SK-N-SH treated with all-trans-retinoic acid at 6 μM for 48 hours (cell line): ENCODE data around the gene AKAP9.

Experiments
- ARNTL ChIP-seq: fragments of 450-650 bp; formaldehyde crosslinking; IDR thresholded peaks from 2 replicates; pipeline ENCODE4 v1.5.0; 2020; ENCODE audit warnings: low read depth, mild to moderate bottlenecking, moderate library complexity, borderline replicate concordance
- ESRRG ChIP-seq: fragments of 250-450 bp; sonication (Bioruptor Pico); IDR thresholded peaks from 2 replicates; pipeline ENCODE4 v1.6.1; 2021; ENCODE audit warnings: mild to moderate bottlenecking
- ISL1 ChIP-seq: fragments of 250-450 bp; sonication (Bioruptor Pico); IDR thresholded peaks from 2 replicates; pipeline ENCODE4 v2.1.2; 2022; ENCODE audit warnings: mild to moderate bottlenecking, moderate library complexity
- OSR1 ChIP-seq: fragments of 250-450 bp; sonication (Bioruptor Pico); IDR thresholded peaks from 2 replicates; pipeline ENCODE4 v1.8.0; 2022; ENCODE audit warnings: moderate library complexity, mild to moderate bottlenecking, inconsistent platforms
- PATZ1 ChIP-seq: fragments of 250-450 bp; sonication (Bioruptor Pico); IDR thresholded peaks from 2 replicates; pipeline ENCODE4 v1.8.0; 2020; ENCODE audit warnings: mild to moderate bottlenecking, moderate library complexity, borderline replicate concordance
- POU6F1 ChIP-seq: fragments of 250-450 bp; sonication (Bioruptor Pico); IDR thresholded peaks from 2 replicates; pipeline ENCODE4 v1.8.0; 2021; ENCODE audit warnings: low read depth, mild to moderate bottlenecking, moderate library complexity, borderline replicate concordance
- RARB ChIP-seq: fragments of 250-450 bp; sonication (Bioruptor Pico); IDR thresholded peaks from 2 replicates; pipeline ENCODE4 v1.8.0; 2021; ENCODE audit warnings: mild to moderate bottlenecking, moderate library complexity
- TCF4 ChIP-seq: fragments of 250-450 bp; sonication (Bioruptor Pico); IDR thresholded peaks from 2 replicates; pipeline ENCODE4 v1.8.0; 2021; ENCODE audit warnings: mild to moderate bottlenecking, moderate library complexity, borderline replicate concordance
- TOX ChIP-seq: fragments of 250-450 bp; sonication (Bioruptor Pico); IDR thresholded peaks from 2 replicates; pipeline ENCODE4 v1.8.0; 2021; ENCODE audit warnings: mild to moderate bottlenecking, moderate library complexity, borderline replicate concordance
- ZFP3 ChIP-seq: fragments of 250-450 bp; sonication (Bioruptor Pico); IDR thresholded peaks from 2 replicates; pipeline ENCODE4 v1.5.0; 2020; ENCODE audit warnings: mild to moderate bottlenecking, moderate library complexity
- ZFP30 ChIP-seq: fragments of 450-650 bp; formaldehyde crosslinking; IDR thresholded peaks from 2 replicates; pipeline ENCODE4 v1.5.0; 2022; ENCODE audit warnings: mild to moderate bottlenecking, moderate library complexity
- ZNF8 ChIP-seq: fragments of 450-650 bp; formaldehyde crosslinking; IDR thresholded peaks from 2 replicates; pipeline ENCODE4 v1.5.0; 2020; ENCODE audit warnings: mild to moderate bottlenecking, moderate library complexity
- TF ChIP-seq, protein P1 (sequence below): fragments of 250-450 bp; sonication (Bioruptor Pico); IDR thresholded peaks from 2 replicates; pipeline ENCODE4 v1.5.0; 2020; ENCODE audit warnings: mild to moderate bottlenecking, moderate library complexity
- TF ChIP-seq, protein P2 (sequence below): fragments of 250-450 bp; sonication (Bioruptor Pico); IDR thresholded peaks from 2 replicates; pipeline ENCODE4 v1.5.1; 2021; ENCODE audit warnings: mild to moderate bottlenecking, moderate library complexity

DNA sequence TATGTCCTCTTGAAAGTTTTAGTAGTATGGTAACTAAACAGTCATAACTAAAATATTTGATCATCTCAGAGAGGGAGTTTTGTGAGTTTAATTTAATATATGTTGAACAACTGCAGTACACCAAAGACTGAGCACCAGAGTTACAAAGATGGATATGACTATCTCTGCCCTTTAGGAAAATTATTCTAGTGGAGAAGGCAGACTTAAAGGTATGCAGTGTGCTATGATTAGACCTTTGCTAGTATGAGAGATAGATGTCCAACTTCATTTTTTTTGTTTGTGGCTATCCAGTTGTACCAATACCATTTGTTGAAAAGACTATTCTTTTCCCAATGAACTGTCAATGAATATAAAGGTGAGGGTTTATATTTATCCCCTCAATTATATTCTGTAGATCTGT lies 33.4 kb downstream of the AKAP9 start:
- TF ChIP-seq, protein P1, sequence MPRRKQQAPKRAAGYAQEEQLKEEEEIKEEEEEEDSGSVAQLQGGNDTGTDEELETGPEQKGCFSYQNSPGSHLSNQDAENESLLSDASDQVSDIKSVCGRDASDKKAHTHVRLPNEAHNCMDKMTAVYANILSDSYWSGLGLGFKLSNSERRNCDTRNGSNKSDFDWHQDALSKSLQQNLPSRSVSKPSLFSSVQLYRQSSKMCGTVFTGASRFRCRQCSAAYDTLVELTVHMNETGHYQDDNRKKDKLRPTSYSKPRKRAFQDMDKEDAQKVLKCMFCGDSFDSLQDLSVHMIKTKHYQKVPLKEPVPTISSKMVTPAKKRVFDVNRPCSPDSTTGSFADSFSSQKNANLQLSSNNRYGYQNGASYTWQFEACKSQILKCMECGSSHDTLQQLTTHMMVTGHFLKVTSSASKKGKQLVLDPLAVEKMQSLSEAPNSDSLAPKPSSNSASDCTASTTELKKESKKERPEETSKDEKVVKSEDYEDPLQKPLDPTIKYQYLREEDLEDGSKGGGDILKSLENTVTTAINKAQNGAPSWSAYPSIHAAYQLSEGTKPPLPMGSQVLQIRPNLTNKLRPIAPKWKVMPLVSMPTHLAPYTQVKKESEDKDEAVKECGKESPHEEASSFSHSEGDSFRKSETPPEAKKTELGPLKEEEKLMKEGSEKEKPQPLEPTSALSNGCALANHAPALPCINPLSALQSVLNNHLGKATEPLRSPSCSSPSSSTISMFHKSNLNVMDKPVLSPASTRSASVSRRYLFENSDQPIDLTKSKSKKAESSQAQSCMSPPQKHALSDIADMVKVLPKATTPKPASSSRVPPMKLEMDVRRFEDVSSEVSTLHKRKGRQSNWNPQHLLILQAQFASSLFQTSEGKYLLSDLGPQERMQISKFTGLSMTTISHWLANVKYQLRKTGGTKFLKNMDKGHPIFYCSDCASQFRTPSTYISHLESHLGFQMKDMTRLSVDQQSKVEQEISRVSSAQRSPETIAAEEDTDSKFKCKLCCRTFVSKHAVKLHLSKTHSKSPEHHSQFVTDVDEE (CRISPR knock-in tag), result no peak
- TF ChIP-seq OSR1 (CRISPR knock-in tag) (no peak), ARNTL (CRISPR knock-in tag) (no peak), POU6F1 (no peak), ESRRG (CRISPR knock-in tag) (no peak), ISL1 (CRISPR knock-in tag) (no peak), ZFP30 (no peak), PATZ1 (no peak), ZFP3 (CRISPR knock-in tag) (no peak), TCF4 (CRISPR knock-in tag) (no peak), RARB (no peak), ZNF8 (no peak), TOX (CRISPR knock-in tag) (no peak)
- TF ChIP-seq, protein P2, sequence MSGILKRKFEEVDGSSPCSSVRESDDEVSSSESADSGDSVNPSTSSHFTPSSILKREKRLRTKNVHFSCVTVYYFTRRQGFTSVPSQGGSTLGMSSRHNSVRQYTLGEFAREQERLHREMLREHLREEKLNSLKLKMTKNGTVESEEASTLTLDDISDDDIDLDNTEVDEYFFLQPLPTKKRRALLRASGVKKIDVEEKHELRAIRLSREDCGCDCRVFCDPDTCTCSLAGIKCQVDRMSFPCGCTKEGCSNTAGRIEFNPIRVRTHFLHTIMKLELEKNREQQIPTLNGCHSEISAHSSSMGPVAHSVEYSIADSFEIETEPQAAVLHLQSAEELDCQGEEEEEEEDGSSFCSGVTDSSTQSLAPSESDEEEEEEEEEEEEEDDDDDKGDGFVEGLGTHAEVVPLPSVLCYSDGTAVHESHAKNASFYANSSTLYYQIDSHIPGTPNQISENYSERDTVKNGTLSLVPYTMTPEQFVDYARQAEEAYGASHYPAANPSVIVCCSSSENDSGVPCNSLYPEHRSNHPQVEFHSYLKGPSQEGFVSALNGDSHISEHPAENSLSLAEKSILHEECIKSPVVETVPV (CRISPR knock-in tag), result no peak
